ENCODE results near the gene SLFN14.

SLFN14 gene

DNA sequence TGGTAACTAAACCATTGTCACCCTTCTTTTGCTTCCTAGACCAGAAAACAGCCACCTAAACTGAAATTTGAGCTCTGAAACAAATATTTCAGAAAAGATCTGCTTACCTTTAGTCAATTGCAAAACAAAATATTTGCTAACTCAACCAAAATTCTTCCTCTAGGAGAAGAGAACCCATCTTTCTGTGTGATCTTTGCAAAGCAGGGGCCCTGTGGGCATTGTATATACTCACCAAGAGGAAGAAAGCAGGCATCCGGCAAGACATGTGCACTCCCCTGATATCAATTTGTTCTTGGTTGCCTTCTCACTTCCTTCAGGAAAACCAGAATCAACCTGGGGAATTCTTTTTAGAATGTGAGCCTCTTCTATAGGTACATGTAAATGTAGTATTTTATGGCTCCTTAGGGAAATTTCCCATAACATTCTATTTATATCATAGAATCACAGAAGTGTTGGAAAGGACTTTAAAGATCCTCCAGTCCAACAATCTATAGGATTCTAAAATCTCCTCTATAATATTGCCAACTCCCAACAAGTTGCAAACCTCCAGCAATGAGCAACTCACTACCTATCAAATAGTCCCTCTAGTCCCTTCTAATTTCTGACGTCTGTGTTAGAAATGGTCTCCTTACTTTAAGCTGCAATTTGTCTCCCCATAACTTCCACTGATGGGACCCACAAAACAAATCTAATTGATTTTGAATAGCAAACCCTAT lies 966 bp downstream of the SLFN14 start:
- Histone ChIP-seq H3K4me3 (ENCODE audit: low read depth, low read length) (no peak overlapping the region), H3K27me3 (ENCODE audit: insufficient read depth, low read length) (0 out of 2 replicates have a peak, but pooled peaks cover 10% of the 10 kb centered on the region), H3K36me3 (ENCODE audit: insufficient read depth, low read length) (no peaks in the 10 kb centered on the region), H3K4me1 (ENCODE audit: control insufficient read depth, insufficient read depth, low read length, unreplicated experiment) (no peaks in the 10 kb centered on the region), H3K79me2 (ENCODE audit: control insufficient read depth, insufficient read depth, low read length, unreplicated experiment) (no peaks in the 10 kb centered on the region), H2AFZ (ENCODE audit: low read length, unreplicated experiment) (no peak overlapping the region), H3K27ac (ENCODE audit: low read depth, low read length) (no peak overlapping the region)

DNA sequence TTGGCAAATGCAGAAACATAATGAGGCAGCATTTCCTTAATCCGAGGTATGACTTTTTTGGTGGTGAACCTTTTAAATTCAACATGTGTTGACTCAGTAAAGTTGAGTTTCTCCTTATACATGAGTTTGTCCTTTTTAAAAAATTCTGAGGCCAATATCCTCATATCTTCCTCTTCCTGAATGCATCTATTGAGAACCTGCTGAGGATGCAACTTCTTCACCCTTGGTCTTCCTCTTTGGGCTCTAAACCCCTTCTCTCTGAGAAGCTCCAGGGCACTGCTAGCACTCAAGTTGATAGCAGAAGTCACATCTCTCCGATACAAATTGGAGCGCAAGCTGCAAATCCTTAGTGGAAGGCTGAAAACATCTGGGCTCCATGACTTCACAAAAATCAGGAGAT lies 3.3 kb downstream of the SLFN14 start:
- Histone ChIP-seq H3K36me3 (ENCODE audit: insufficient read depth, low read length) (no peaks in the 10 kb centered on the region), H3K4me3 (ENCODE audit: low read depth, low read length) (no peak overlapping the region), H2AFZ (ENCODE audit: low read length, unreplicated experiment) (no peak overlapping the region), H3K27me3 (ENCODE audit: insufficient read depth, low read length) (peaks cover 16% of the 10 kb centered on the region; the same call in 1 of the 2 replicates), H3K4me1 (ENCODE audit: control insufficient read depth, insufficient read depth, low read length, unreplicated experiment) (no peaks in the 10 kb centered on the region), H3K79me2 (ENCODE audit: control insufficient read depth, insufficient read depth, low read length, unreplicated experiment) (no peaks in the 10 kb centered on the region), H3K27ac (ENCODE audit: low read depth, low read length) (no peak overlapping the region)

DNA sequence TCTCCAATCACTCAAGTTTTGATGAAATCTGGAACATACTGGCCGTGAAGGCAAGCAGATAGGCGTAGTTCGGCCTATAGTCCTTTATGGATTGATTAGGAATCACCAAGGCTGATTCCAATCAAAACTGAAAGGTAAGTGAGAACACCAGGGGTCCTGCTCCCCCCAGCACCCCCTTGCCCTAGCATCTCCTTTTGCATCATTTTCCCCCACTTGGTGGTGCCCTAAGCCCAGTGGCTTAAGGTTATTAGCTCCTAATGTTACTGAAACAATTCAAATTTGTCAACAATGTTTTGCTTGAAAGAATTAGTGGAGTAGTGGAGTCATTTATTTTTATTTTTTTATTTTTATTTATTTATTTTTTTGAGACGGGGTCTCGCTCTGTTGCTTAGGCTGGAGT lies 4.9 kb downstream of the SLFN14 start:
- Histone ChIP-seq H3K27me3 (ENCODE audit: insufficient read depth, low read length) (peaks cover 16% of the 10 kb centered on the region; the same call in 1 of the 2 replicates), H3K27ac (ENCODE audit: low read depth, low read length) (no peak overlapping the region), H3K36me3 (ENCODE audit: insufficient read depth, low read length) (no peaks in the 10 kb centered on the region), H3K4me3 (ENCODE audit: low read depth, low read length) (no peak overlapping the region), H2AFZ (ENCODE audit: low read length, unreplicated experiment) (no peak overlapping the region), H3K79me2 (ENCODE audit: control insufficient read depth, insufficient read depth, low read length, unreplicated experiment) (no peaks in the 10 kb centered on the region), H3K4me1 (ENCODE audit: control insufficient read depth, insufficient read depth, low read length, unreplicated experiment) (no peaks in the 10 kb centered on the region)

DNA sequence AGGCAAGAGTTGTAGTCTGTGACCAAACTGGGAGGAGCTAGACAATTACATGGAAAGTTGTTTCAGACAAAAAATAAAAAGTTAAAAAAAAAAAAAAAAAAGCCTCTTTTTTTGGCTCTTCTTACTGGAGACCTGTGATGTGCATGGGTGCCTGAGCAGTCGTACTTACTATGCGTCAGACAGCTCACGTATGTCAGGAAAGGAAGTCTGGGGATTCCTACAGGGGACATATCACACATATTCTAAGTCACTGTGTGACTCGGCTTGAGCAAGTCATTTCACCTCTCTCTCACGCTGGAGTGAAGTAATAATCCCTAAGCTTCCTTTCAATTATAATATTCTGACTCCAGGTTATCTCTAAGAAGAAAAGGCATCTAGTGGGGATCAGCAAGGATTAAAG lies 6.0 kb downstream of the SLFN14 start:
- Histone ChIP-seq H3K27me3 (ENCODE audit: insufficient read depth, low read length) (peaks cover 17% of the 10 kb centered on the region; the same call in 1 of the 2 replicates), H2AFZ (ENCODE audit: low read length, unreplicated experiment) (no peak overlapping the region), H3K4me3 (ENCODE audit: low read depth, low read length) (no peak overlapping the region), H3K27ac (ENCODE audit: low read depth, low read length) (no peak overlapping the region), H3K79me2 (ENCODE audit: control insufficient read depth, insufficient read depth, low read length, unreplicated experiment) (no peaks in the 10 kb centered on the region), H3K4me1 (ENCODE audit: control insufficient read depth, insufficient read depth, low read length, unreplicated experiment) (no peaks in the 10 kb centered on the region), H3K36me3 (ENCODE audit: insufficient read depth, low read length) (no peaks in the 10 kb centered on the region)

DNA sequence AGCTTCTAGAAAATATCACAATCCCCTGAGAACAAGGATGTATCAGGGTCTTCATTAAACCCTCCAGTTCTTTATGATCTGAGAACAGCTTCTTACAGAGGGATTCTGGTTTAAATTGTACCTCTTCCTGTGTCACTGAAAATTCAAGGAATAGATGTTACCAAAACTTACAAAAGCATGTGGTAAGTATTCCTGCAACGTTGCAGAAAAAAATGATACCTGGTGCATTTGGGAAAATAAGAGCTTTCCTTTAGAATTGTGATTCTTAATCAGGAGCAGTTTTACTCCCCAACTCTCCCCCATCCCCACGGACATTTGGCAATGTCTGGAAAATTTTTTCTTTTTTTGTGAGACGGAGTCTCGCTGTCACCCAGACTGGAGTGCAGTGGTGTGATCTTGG lies 7.3 kb downstream of the SLFN14 start:
- H3K4me3 ChIP-seq (ENCODE audit: low read depth, low read length): no peak overlapping the region
- H3K79me2 ChIP-seq (ENCODE audit: control insufficient read depth, insufficient read depth, low read length, unreplicated experiment): no peaks in the 10 kb centered on the region
- H3K27ac ChIP-seq (ENCODE audit: low read depth, low read length): no peak overlapping the region
- peaks cover 29% of the 10 kb centered on the region for H3K27me3 ChIP-seq (ENCODE audit: insufficient read depth, low read length)
- no peak overlapping the region for H2AFZ ChIP-seq (ENCODE audit: low read length, unreplicated experiment)
- no peaks in the 10 kb centered on the region for H3K4me1 ChIP-seq (ENCODE audit: control insufficient read depth, insufficient read depth, low read length, unreplicated experiment)
- no peaks in the 10 kb centered on the region for H3K36me3 ChIP-seq (ENCODE audit: insufficient read depth, low read length)

- Histone ChIP-seq H3K27ac (ENCODE audit: low read depth, low read length) (no peak overlapping the region), H2AFZ (ENCODE audit: low read length, unreplicated experiment) (no peak overlapping the region), H3K79me2 (ENCODE audit: control insufficient read depth, insufficient read depth, low read length, unreplicated experiment) (no peaks in the 10 kb centered on the region), H3K36me3 (ENCODE audit: insufficient read depth, low read length) (no peaks in the 10 kb centered on the region), H3K4me3 (ENCODE audit: low read depth, low read length) (no peak overlapping the region), H3K4me1 (ENCODE audit: control insufficient read depth, insufficient read depth, low read length, unreplicated experiment) (no peaks in the 10 kb centered on the region), H3K27me3 (ENCODE audit: insufficient read depth, low read length) (peaks cover 29% of the 10 kb centered on the region)
These were observed 11.6 kb downstream of the SLFN14 start for GRCh38 chr17:35548978-35549377.

DNA sequence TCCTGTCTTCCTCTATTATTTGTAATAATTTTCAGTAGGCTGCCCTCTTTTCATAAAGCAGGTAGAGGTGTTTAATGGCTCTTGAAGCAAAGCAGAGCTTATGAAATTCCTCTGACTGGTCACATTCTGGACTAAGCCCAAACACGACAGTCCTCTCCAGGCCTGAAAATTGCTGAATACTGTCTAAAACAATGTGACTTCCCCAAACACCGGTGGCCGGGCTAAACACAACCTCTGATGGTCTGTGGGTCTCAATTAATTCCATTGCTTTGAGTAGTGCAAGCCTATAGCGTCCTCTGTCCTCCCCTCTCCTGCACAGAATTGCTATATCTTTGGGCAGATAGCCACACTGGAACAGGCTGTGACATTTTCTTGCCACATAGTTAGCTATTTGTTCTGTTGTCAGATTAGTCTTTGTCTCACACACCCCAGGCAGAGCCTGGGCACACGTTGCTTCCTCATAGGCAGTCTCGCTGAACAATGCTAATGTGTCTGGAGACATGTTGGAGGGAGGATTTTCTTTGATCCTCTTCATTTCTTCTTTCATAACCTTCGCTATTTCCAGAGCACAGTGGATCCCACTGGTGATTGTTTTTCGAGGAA lies 12.3 kb downstream of the SLFN14 start:
- no peaks in the 10 kb centered on the region for H3K79me2 ChIP-seq (ENCODE audit: control insufficient read depth, insufficient read depth, low read length, unreplicated experiment)
- no peak overlapping the region for H3K4me3 ChIP-seq (ENCODE audit: low read depth, low read length)
- no peak overlapping the region for H2AFZ ChIP-seq (ENCODE audit: low read length, unreplicated experiment)
- no peaks in the 10 kb centered on the region for H3K4me1 ChIP-seq (ENCODE audit: control insufficient read depth, insufficient read depth, low read length, unreplicated experiment)
- H3K36me3 ChIP-seq (ENCODE audit: insufficient read depth, low read length): no peaks in the 10 kb centered on the region
- no peak overlapping the region for H3K27ac ChIP-seq (ENCODE audit: low read depth, low read length)
- H3K27me3 ChIP-seq (ENCODE audit: insufficient read depth, low read length): peaks cover 29% of the 10 kb centered on the region

DNA sequence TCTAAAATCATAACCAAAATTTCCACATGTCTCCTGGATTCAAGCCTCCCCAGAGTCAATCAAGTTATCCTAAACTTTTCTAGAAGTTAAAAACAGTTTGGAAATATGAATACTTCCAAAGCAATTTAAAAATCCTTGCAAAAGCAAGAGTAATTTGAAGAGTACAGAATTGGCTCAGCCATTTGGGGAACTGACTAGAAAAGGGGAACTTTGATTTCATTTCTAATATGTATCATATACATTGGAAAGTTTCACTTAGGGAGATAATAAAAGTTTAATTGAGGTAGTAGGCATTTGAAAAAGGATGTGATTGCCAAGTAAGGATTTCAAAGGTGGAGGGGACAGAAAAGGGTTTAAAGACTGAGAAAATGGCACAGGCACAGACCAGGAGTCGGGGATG lies 14.1 kb downstream of the SLFN14 start:
- no peak overlapping the region for H3K27ac ChIP-seq (ENCODE audit: low read depth, low read length)
- no peaks in the 10 kb centered on the region for H3K36me3 ChIP-seq (ENCODE audit: insufficient read depth, low read length)
- peaks cover 23% of the 10 kb centered on the region for H3K27me3 ChIP-seq (ENCODE audit: insufficient read depth, low read length)
- H3K4me3 ChIP-seq (ENCODE audit: low read depth, low read length): no peak overlapping the region
- H3K4me1 ChIP-seq (ENCODE audit: control insufficient read depth, insufficient read depth, low read length, unreplicated experiment): no peaks in the 10 kb centered on the region
- no peaks in the 10 kb centered on the region for H3K79me2 ChIP-seq (ENCODE audit: control insufficient read depth, insufficient read depth, low read length, unreplicated experiment)
- no peak overlapping the region for H2AFZ ChIP-seq (ENCODE audit: low read length, unreplicated experiment)

- no peaks in the 10 kb centered on the region for H3K79me2 ChIP-seq (ENCODE audit: control insufficient read depth, insufficient read depth, low read length, unreplicated experiment)
- H3K4me3 ChIP-seq (ENCODE audit: low read depth, low read length): no peak overlapping the region
- H3K36me3 ChIP-seq (ENCODE audit: insufficient read depth, low read length): no peaks in the 10 kb centered on the region
- H3K27ac ChIP-seq (ENCODE audit: low read depth, low read length): no peak overlapping the region
- H3K4me1 ChIP-seq (ENCODE audit: control insufficient read depth, insufficient read depth, low read length, unreplicated experiment): peaks cover 6% of the 10 kb centered on the region
- H3K27me3 ChIP-seq (ENCODE audit: insufficient read depth, low read length): peaks cover 23% of the 10 kb centered on the region
- no peak overlapping the region for H2AFZ ChIP-seq (ENCODE audit: low read length, unreplicated experiment)
These were observed 15.5 kb downstream of the SLFN14 start for GRCh38 chr17:35545150-35545549.

GRCh38 chr17:35543856-35544255 lies 16.8 kb downstream of the SLFN14 start:
- peaks cover 15% of the 10 kb centered on the region for H3K27me3 ChIP-seq (ENCODE audit: insufficient read depth, low read length)
- no peaks in the 10 kb centered on the region for H3K36me3 ChIP-seq (ENCODE audit: insufficient read depth, low read length)
- no peak overlapping the region for H3K27ac ChIP-seq (ENCODE audit: low read depth, low read length)
- no peaks in the 10 kb centered on the region for H3K79me2 ChIP-seq (ENCODE audit: control insufficient read depth, insufficient read depth, low read length, unreplicated experiment)
- H2AFZ ChIP-seq (ENCODE audit: low read length, unreplicated experiment): no peak overlapping the region
- peaks cover 12% of the 10 kb centered on the region for H3K4me1 ChIP-seq (ENCODE audit: control insufficient read depth, insufficient read depth, low read length, unreplicated experiment)
- no peak overlapping the region for H3K4me3 ChIP-seq (ENCODE audit: low read depth, low read length)

GRCh38 chr17:35542990-35543389 lies 17.6 kb downstream of the SLFN14 start:
- Histone ChIP-seq H3K4me1 (ENCODE audit: control insufficient read depth, insufficient read depth, low read length, unreplicated experiment) (peaks cover 18% of the 10 kb centered on the region), H2AFZ (ENCODE audit: low read length, unreplicated experiment) (no peak overlapping the region), H3K4me3 (ENCODE audit: low read depth, low read length) (no peak overlapping the region), H3K79me2 (ENCODE audit: control insufficient read depth, insufficient read depth, low read length, unreplicated experiment) (no peaks in the 10 kb centered on the region), H3K36me3 (ENCODE audit: insufficient read depth, low read length) (no peaks in the 10 kb centered on the region), H3K27ac (ENCODE audit: low read depth, low read length) (no peak overlapping the region), H3K27me3 (ENCODE audit: insufficient read depth, low read length) (peaks cover 7% of the 10 kb centered on the region; the same call in 1 of the 2 replicates)
